ENCODE measurements around the gene PLAC9.
A peak's percentile ranks its signal among the peaks of the same experiment; 100 is the strongest.
"Not testable (repeated sequence)": the region's sequence is repeated elsewhere in the genome, so short reads cannot be mapped to it uniquely, and the experiment has no call there.

PLAC9 gene

GRCh38 chr10:80132299-80133139 lies at the start of gene PLAC9:
PLAC9 (plus strand) TSS chr10:80132730; CDS start chr10:80132763, 33 bp downstream.
- no peak for DNase-seq

- DNase-seq: no peak
Measured at GRCh38 chr10:80090121-80090520, 42.4 kb upstream of the PLAC9 start.

- DNase-seq: no peak
Measured at GRCh38 chr10:80094231-80094630, 38.3 kb upstream of the PLAC9 start.

- DNase-seq: not testable (repeated sequence)
Measured at GRCh38 chr10:80098272-80098671, 34.3 kb upstream of the PLAC9 start.

GRCh38 chr10:80099295-80099694 lies 33.2 kb upstream of the PLAC9 start:
- not testable (repeated sequence) for DNase-seq

- no peak for DNase-seq
Measured at GRCh38 chr10:80100116-80100515, 32.4 kb upstream of the PLAC9 start.

GRCh38 chr10:80100861-80101695 lies 31.5 kb upstream of the PLAC9 start:
- DNase-seq: no peak

- no peak for DNase-seq
Measured at GRCh38 chr10:80104066-80104926, 28.2 kb upstream of the PLAC9 start.

GRCh38 chr10:80108576-80109239 lies 23.8 kb upstream of the PLAC9 start:
- no peak for DNase-seq

- no peak for DNase-seq
Measured at GRCh38 chr10:80110986-80111385, 21.5 kb upstream of the PLAC9 start.

GRCh38 chr10:80118669-80119068 lies 13.9 kb upstream of the PLAC9 start:
- DNase-seq: no peak

GRCh38 chr10:80122110-80122710 lies 10.3 kb upstream of the PLAC9 start:
- DNase-seq: no peak

- no peak for DNase-seq
Measured at GRCh38 chr10:80122746-80123145, 9.8 kb upstream of the PLAC9 start.

GRCh38 chr10:80126876-80127275 lies 5.7 kb upstream of the PLAC9 start:
- no peak for DNase-seq

GRCh38 chr10:80131499-80131901 lies 1.0 kb upstream of the PLAC9 start:
- no peak for DNase-seq

GRCh38 chr10:80133206-80133605 lies 676 bp downstream of the PLAC9 start:
- no peak for DNase-seq

GRCh38 chr10:80133687-80134086 lies 1.2 kb downstream of the PLAC9 start:
- DNase-seq: not testable (repeated sequence)

- DNase-seq: peak; percentile 75
Measured at GRCh38 chr10:80136134-80136571, 3.6 kb downstream of the PLAC9 start.

GRCh38 chr10:80137031-80137862 lies 4.7 kb downstream of the PLAC9 start:
- DNase-seq: no peak

- DNase-seq: no peak
Measured at GRCh38 chr10:80137920-80138319, 5.4 kb downstream of the PLAC9 start.

- DNase-seq: no peak
Measured at GRCh38 chr10:80139265-80139664, 6.7 kb downstream of the PLAC9 start.
